PFSK-1 (cell line): ENCODE results near the gene SLC18A2.

Experiments
- POLR2AphosphoS5 ChIP-seq: IDR thresholded peaks from 2 replicates; pipeline ENCODE4 v1.6.1; 2012; ENCODE audit warnings: low read depth, mild to moderate bottlenecking, control low read depth, low read length, moderate library complexity
- SIN3A ChIP-seq: IDR thresholded peaks from 2 replicates; pipeline ENCODE4 v1.6.1; 2012; ENCODE audit warnings: mild to moderate bottlenecking, low read length, moderate library complexity, borderline replicate concordance; ENCODE audit not compliant: insufficient read depth
- TF ChIP-seq, protein P1 (sequence below), 2 experiments: IDR thresholded peaks; 2 replicates each; pipeline versions ENCODE4 v1.6.1 to v1.8.0; 2011 to 2012; ENCODE audit warnings: low read depth in 2 of 2, low read length in 2 of 2, control low read depth in 1 of 2, inconsistent platforms in 1 of 2, mild to moderate bottlenecking in 1 of 2, moderate library complexity in 1 of 2; ENCODE audit not compliant: insufficient read depth in 1 of 2

DNA sequence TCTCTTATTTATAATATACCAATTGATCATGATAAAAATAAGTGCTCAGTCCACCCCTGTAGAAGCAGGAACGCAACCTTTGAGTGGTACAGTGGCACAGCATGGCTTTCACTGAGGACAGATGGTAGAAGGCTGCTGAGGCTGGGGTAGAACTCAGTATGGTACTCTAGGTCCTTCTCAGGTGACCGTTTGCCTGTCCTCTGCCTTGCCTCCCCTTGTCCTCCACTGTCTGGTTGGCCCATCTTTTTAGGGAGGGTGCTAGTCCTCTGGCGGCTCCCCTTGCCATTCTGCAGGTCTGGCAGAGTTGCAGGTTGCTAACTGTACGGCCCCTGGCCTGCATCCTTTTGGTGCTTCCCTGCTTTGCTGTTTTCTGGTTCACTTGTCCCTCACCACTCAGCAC is 27.3 kb downstream of the SLC18A2 start:
- no peak for TF ChIP-seq POLR2AphosphoS5
- TF ChIP-seq, protein P1, sequence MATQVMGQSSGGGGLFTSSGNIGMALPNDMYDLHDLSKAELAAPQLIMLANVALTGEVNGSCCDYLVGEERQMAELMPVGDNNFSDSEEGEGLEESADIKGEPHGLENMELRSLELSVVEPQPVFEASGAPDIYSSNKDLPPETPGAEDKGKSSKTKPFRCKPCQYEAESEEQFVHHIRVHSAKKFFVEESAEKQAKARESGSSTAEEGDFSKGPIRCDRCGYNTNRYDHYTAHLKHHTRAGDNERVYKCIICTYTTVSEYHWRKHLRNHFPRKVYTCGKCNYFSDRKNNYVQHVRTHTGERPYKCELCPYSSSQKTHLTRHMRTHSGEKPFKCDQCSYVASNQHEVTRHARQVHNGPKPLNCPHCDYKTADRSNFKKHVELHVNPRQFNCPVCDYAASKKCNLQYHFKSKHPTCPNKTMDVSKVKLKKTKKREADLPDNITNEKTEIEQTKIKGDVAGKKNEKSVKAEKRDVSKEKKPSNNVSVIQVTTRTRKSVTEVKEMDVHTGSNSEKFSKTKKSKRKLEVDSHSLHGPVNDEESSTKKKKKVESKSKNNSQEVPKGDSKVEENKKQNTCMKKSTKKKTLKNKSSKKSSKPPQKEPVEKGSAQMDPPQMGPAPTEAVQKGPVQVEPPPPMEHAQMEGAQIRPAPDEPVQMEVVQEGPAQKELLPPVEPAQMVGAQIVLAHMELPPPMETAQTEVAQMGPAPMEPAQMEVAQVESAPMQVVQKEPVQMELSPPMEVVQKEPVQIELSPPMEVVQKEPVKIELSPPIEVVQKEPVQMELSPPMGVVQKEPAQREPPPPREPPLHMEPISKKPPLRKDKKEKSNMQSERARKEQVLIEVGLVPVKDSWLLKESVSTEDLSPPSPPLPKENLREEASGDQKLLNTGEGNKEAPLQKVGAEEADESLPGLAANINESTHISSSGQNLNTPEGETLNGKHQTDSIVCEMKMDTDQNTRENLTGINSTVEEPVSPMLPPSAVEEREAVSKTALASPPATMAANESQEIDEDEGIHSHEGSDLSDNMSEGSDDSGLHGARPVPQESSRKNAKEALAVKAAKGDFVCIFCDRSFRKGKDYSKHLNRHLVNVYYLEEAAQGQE (IDR thresholded peaks at IDR 0.05; ENCODE audit: insufficient read depth in 1 of 2, low read depth in 2 of 2, low read length in 2 of 2): no peak
- TF ChIP-seq SIN3A: no peak
